Activated T-helper 17 cell treated with anti-CD3 and anti-CD28 coated beads, Interleukin-2, amount 50 U/mL, for 72 hours (primary cell): ENCODE results near the gene MAGI1. TPM values are rescaled to one million over a fixed set of nuclear protein-coding genes. Genes with fewer than 3 reads are reported as not detected.

Experiments
- ATAC-seq: fragments of 150-1000 bp; cut with Tn5 transposase; replicated peaks from 2 replicates; pipeline ENCODE4 v1.10.0; 2021; ENCODE audit warnings: mild to moderate bottlenecking, moderate library complexity
- H3K27ac Mint-ChIP-seq: one replicate; pipeline ENCODE4 v1.8.0; 2022; ENCODE audit warnings: mixed read lengths
- H3K27me3 Mint-ChIP-seq: one replicate; pipeline ENCODE4 v1.8.0; 2022; ENCODE audit warnings: mixed read lengths
- H3K36me3 Mint-ChIP-seq: one replicate; pipeline ENCODE4 v1.8.0; 2022; ENCODE audit warnings: low read depth, mild to moderate bottlenecking, mixed read lengths
- H3K4me1 Mint-ChIP-seq: one replicate; pipeline ENCODE4 v1.8.0; 2022; ENCODE audit warnings: mixed read lengths
- H3K4me3 Mint-ChIP-seq: one replicate; pipeline ENCODE4 v1.8.0; 2022; ENCODE audit warnings: mild to moderate bottlenecking, mixed read lengths
- H3K9me3 Mint-ChIP-seq: one replicate; pipeline ENCODE4 v1.8.0; 2022; ENCODE audit warnings: mixed read lengths
- total RNA-seq, 2 donors: library from RNA; stranded (reverse); gene quantifications; one replicate each; pipeline ENCODE4 v1.2.3, GENCODE V29; 2022

MAGI1 gene
- total RNA-seq, 2 donors from 2014 or later = 0.06 TPM; not detected in 1

- no peaks in the 10 kb centered on the region for H3K9me3 Mint-ChIP-seq
- no peaks in the 10 kb centered on the region for H3K4me1 Mint-ChIP-seq
- no peaks in the 10 kb centered on the region for H3K36me3 Mint-ChIP-seq
Measured at GRCh38 chr3:65584002-65584401, 454.7 kb downstream of the MAGI1 start.

DNA sequence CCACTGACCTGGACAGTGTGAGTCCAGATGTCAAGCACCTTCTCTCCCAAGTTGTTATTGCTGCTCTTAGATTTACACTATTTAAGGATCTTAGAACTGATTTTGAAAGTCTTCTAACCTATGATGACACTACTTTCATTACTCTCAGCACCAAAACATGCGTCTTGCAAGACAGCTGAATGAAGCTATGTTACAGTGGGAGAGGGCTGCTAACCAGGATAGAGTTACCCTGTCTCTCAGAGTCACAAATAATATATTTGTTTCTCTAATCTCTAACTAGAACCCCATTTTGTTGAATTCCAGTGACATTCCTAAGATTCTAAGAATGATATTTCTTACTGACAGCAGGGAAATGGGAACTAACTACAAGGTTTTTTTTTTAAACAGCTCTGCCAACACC is 455.5 kb downstream of the MAGI1 start:
- ATAC-seq = no peak
- no peaks in the 10 kb centered on the region for H3K9me3 Mint-ChIP-seq
- no peak overlapping the region for H3K27ac Mint-ChIP-seq
- H3K4me3 Mint-ChIP-seq = no peak overlapping the region
- H3K27me3 Mint-ChIP-seq = no peaks in the 10 kb centered on the region
- H3K4me1 Mint-ChIP-seq = no peaks in the 10 kb centered on the region
- H3K36me3 Mint-ChIP-seq = no peaks in the 10 kb centered on the region

More at GRCh38 chr3:65584002-65584401, 454.7 kb downstream of the MAGI1 start:
- no peak for ATAC-seq
- Mint-ChIP-seq H3K4me3 (no peak overlapping the region), H3K27me3 (no peaks in the 10 kb centered on the region), H3K27ac (no peak overlapping the region)

DNA sequence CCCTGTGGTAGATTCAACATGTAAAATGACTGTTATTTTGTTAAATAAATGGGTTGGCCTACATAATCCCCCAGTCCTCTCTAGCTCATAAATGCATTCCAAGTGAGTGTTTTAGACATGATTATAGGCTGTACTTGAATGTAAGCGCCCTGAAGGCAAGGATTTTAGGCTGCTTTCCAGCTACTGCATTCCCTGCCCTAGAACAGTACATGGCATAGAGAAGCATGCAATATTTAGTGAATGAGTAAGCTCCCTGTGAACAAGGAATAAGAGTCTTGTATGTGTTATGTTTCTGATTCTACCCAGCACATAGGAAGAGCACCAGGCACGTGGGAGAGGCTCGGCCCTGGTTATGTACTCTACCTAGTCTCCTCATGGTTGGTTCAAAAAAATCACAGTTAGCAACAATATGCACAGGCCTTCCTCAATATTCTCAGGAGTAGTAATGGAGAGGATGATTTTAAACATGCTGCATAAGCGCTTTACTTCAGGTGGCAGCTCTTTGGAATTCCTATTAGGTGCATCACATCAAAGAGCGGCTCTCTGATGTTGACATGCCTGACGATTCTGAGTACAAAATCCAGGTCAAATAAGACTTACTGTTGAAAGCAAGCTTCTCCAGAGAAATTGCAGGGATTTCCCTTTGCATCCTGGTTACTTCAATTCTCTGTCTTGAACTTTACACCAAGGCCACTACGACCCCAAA is 456.6 kb downstream of the MAGI1 start:
- H3K27ac Mint-ChIP-seq = no peak overlapping the region
- H3K36me3 Mint-ChIP-seq = no peaks in the 10 kb centered on the region
- no peaks in the 10 kb centered on the region for H3K4me1 Mint-ChIP-seq
- no peak for ATAC-seq
- no peaks in the 10 kb centered on the region for H3K27me3 Mint-ChIP-seq
- no peaks in the 10 kb centered on the region for H3K9me3 Mint-ChIP-seq
- no peak overlapping the region for H3K4me3 Mint-ChIP-seq

GRCh38 chr3:65581313-65581712 is 457.4 kb downstream of the MAGI1 start:
- no peak overlapping the region for H3K4me3 Mint-ChIP-seq
- H3K36me3 Mint-ChIP-seq = no peaks in the 10 kb centered on the region
- no peak overlapping the region for H3K27ac Mint-ChIP-seq
- no peaks in the 10 kb centered on the region for H3K9me3 Mint-ChIP-seq
- no peaks in the 10 kb centered on the region for H3K27me3 Mint-ChIP-seq
- no peaks in the 10 kb centered on the region for H3K4me1 Mint-ChIP-seq
- ATAC-seq = no peak

- no peak overlapping the region for H3K27ac Mint-ChIP-seq
- H3K9me3 Mint-ChIP-seq = no peaks in the 10 kb centered on the region
- H3K27me3 Mint-ChIP-seq = no peaks in the 10 kb centered on the region
- no peaks in the 10 kb centered on the region for H3K4me1 Mint-ChIP-seq
- no peak overlapping the region for H3K4me3 Mint-ChIP-seq
- H3K36me3 Mint-ChIP-seq = no peaks in the 10 kb centered on the region
- ATAC-seq = no peak
Measured at GRCh38 chr3:65578861-65579260, 459.9 kb downstream of the MAGI1 start.

- no peak overlapping the region for H3K4me3 Mint-ChIP-seq
- no peaks in the 10 kb centered on the region for H3K9me3 Mint-ChIP-seq
- ATAC-seq = no peak
- H3K27ac Mint-ChIP-seq = no peak overlapping the region
- H3K27me3 Mint-ChIP-seq = no peaks in the 10 kb centered on the region
- H3K4me1 Mint-ChIP-seq = no peaks in the 10 kb centered on the region
- H3K36me3 Mint-ChIP-seq = no peaks in the 10 kb centered on the region
Measured at GRCh38 chr3:65577843-65578430, 460.8 kb downstream of the MAGI1 start.

- no peak for ATAC-seq
Measured at GRCh38 chr3:65576966-65577365, 461.8 kb downstream of the MAGI1 start.

GRCh38 chr3:65576228-65576627 is 462.5 kb downstream of the MAGI1 start:
- Mint-ChIP-seq H3K27ac (no peak overlapping the region), H3K36me3 (no peaks in the 10 kb centered on the region), H3K4me3 (no peak overlapping the region), H3K9me3 (no peaks in the 10 kb centered on the region), H3K4me1 (no peaks in the 10 kb centered on the region), H3K27me3 (no peaks in the 10 kb centered on the region)
- no peak for ATAC-seq

More at GRCh38 chr3:65576966-65577365, 461.8 kb downstream of the MAGI1 start:
- Mint-ChIP-seq H3K27ac (no peak overlapping the region), H3K27me3 (no peaks in the 10 kb centered on the region), H3K9me3 (no peaks in the 10 kb centered on the region), H3K4me1 (no peaks in the 10 kb centered on the region), H3K4me3 (no peak overlapping the region), H3K36me3 (no peaks in the 10 kb centered on the region)

GRCh38 chr3:65575376-65575840 is 463.3 kb downstream of the MAGI1 start:
- Mint-ChIP-seq H3K9me3 (no peaks in the 10 kb centered on the region), H3K27me3 (no peaks in the 10 kb centered on the region), H3K36me3 (no peaks in the 10 kb centered on the region), H3K27ac (no peak overlapping the region), H3K4me3 (no peak overlapping the region), H3K4me1 (no peaks in the 10 kb centered on the region)
- no peak for ATAC-seq

DNA sequence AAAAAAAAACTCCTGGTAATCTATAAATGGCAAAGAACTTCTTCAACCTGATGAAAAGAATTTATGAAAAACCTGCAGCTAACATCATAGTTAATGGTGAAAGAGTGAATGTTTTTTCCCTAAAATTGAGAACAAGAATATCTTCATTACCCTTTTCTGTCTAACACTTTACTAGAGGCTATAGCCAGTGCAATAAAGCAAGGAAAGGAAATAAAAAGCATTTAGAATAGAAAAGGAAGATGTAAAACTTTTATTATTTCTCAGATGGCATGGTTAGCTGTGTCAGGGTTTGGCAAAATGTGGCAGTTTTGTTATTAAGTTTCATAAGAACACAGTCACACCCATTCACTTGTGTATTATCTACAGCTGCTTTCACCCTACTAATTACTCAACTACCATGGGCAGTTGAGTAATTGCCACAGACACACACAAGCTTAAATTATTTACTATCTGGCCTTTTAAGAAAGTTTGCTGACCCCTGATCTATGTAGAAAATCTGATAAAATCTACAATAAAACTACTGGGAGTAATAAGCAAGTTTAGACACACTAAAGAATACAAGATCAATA is 465.1 kb downstream of the MAGI1 start:
- Mint-ChIP-seq H3K4me1 (no peaks in the 10 kb centered on the region), H3K9me3 (peaks cover 4% of the 10 kb centered on the region), H3K27me3 (no peaks in the 10 kb centered on the region), H3K36me3 (no peaks in the 10 kb centered on the region), H3K27ac (no peak overlapping the region), H3K4me3 (no peak overlapping the region)
- no peak for ATAC-seq

DNA sequence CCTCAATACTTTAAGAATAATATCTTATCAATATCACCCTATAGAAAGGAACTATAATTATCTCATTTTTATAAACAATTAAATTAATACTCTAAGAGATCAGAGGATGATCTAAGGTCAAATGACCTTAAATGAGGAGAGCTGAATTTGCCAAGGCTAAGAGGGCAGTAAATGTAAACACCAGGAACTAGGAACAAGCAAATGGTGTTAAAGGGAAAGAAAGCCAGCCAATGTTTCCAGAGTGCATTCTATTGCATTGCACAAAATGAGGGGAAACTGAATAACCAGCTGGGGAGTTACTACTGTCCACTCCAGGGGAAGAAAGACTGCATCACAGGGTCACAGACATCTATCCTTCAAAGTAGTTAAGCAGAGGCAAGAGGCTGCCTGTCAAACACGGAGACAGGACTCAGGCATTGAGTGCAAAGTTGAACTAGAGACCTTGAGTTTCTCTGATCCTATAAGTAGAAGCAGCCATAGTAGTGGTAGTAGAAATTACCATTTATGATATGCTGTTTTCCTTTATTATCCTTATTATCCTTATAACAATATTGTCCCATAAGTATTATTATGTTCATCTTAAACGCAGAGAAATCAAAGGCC is 466.4 kb downstream of the MAGI1 start:
- Mint-ChIP-seq H3K27me3 (no peaks in the 10 kb centered on the region), H3K4me1 (no peaks in the 10 kb centered on the region), H3K27ac (no peak overlapping the region), H3K36me3 (no peaks in the 10 kb centered on the region), H3K9me3 (peaks cover 4% of the 10 kb centered on the region), H3K4me3 (no peak overlapping the region)
- ATAC-seq = no peak

DNA sequence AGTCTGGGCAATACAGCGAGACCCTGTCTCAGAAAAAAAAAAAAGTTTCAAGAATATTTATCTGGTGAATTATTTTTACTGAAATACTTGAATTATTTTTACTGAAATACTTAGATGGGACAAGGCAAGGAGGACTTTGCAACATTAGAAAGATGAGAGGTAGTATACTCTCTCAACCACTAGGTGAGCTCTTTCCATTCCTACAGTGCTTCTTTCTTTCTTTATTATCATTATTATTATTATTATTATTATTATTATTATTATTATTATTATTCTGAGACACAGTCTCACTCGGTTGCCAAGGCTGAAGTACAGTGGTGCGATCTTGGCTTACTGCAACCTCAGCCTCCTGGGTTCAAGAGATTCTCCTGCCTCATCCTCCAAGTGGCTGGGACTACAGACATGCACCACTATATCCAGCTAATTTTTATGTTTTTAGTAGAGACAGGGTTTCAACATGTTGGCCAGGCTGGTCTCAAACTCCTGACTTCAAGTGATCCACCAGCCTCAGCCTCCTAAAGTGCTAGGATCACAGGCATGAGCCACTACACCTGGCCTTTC is 468.8 kb downstream of the MAGI1 start:
- no peaks in the 10 kb centered on the region for H3K27me3 Mint-ChIP-seq
- no peaks in the 10 kb centered on the region for H3K36me3 Mint-ChIP-seq
- no peaks in the 10 kb centered on the region for H3K4me1 Mint-ChIP-seq

GRCh38 chr3:65569129-65569528 is 469.6 kb downstream of the MAGI1 start:
- Mint-ChIP-seq H3K36me3 (no peaks in the 10 kb centered on the region), H3K27me3 (no peaks in the 10 kb centered on the region), H3K4me3 (no peak overlapping the region), H3K9me3 (peaks cover 4% of the 10 kb centered on the region), H3K27ac (no peak overlapping the region), H3K4me1 (no peaks in the 10 kb centered on the region)
- ATAC-seq = no peak

More for the DNA sequence above, 468.8 kb downstream of the MAGI1 start:
- no peak overlapping the region for H3K4me3 Mint-ChIP-seq
- H3K9me3 Mint-ChIP-seq = peaks cover 4% of the 10 kb centered on the region
- H3K27ac Mint-ChIP-seq = no peak overlapping the region
- ATAC-seq = no peak

DNA sequence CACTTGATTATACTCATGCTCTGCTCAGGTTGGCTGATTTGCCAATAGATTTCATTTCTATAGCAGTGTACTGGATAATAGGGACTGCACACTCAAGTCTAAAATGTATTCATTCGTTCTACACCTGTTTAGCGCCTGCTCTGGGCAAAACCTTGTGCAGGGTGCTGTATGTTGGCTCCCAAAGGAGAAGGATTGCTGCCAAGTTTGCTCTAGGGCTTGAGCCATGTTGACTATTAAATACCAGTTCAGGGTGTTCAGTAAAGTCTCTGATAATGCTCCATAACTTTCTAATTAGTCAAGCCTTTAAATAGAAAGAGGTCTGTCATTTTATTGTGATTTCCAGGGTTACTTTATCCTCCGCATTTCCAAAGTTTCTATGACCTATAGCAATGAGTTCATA is 470.2 kb downstream of the MAGI1 start:
- H3K36me3 Mint-ChIP-seq = no peaks in the 10 kb centered on the region
- H3K27me3 Mint-ChIP-seq = no peaks in the 10 kb centered on the region
- no peak overlapping the region for H3K27ac Mint-ChIP-seq
- no peaks in the 10 kb centered on the region for H3K4me1 Mint-ChIP-seq
- H3K4me3 Mint-ChIP-seq = no peak overlapping the region
- no peak for ATAC-seq
- H3K9me3 Mint-ChIP-seq = peaks cover 4% of the 10 kb centered on the region
